WTC11 (cell line): Measurements from ENCODE around the gene SLC45A3. TPM values are rescaled to one million over a fixed set of nuclear protein-coding genes. Genes with fewer than 3 reads are reported as not detected.

Experiments
- ATAC-seq: fragments of 200-7000 bp; cut with Tn5 transposase; 2 replicates; pipeline ENCODE4 v1.10.0; 2021; ENCODE audit warnings: mild to moderate bottlenecking, moderate library complexity
- CTCF ChIA-PET: fragments of 300-600 bp; sonication (Branson Sonifier 250); formaldehyde crosslinking; loops from one replicate; lab custom pipeline; 2021; ENCODE audit warnings: antibody characterized with exemption; lab: Charles Lee
- POLR2A ChIA-PET: fragments of 350-600 bp; sonication (Branson Sonifier 250); formaldehyde crosslinking; loops from one replicate; lab custom pipeline; 2021; ENCODE audit warnings: antibody characterized with exemption; lab: Charles Lee
- DNase-seq: peaks from one replicate; pipeline ENCODE4 v3.0.0; 2021; ENCODE audit warnings: low spot score
- H3K27ac Mint-ChIP-seq: 2 replicates; pipeline ENCODE4 v1.8.0; 2021; ENCODE audit warnings: mixed read lengths
- H3K27me3 Mint-ChIP-seq: 2 replicates; pipeline ENCODE4 v1.8.0; 2021; ENCODE audit warnings: low read depth, mild to moderate bottlenecking, moderate library complexity, mixed read lengths
- H3K36me3 Mint-ChIP-seq: 2 replicates; pipeline ENCODE4 v1.8.0; 2021; ENCODE audit warnings: mixed read lengths
- H3K4me1 Mint-ChIP-seq: 2 replicates; pipeline ENCODE4 v1.8.0; 2022; ENCODE audit warnings: mixed read lengths
- H3K4me3 Mint-ChIP-seq: 2 replicates; pipeline ENCODE4 v1.8.0; 2021; ENCODE audit warnings: mild to moderate bottlenecking, moderate library complexity, mixed read lengths
- H3K9me3 Mint-ChIP-seq: 2 replicates; pipeline ENCODE4 v1.8.0; 2021; ENCODE audit warnings: mixed read lengths
- E2F5 ChIP-seq: sonication (generic); formaldehyde crosslinking; IDR thresholded peaks from 2 replicates; pipeline ENCODE4 v1.8.1; 2022; ENCODE audit warnings: mild to moderate bottlenecking, moderate library complexity, missing genetic modification reagents
- NR2C2 ChIP-seq: sonication (generic); formaldehyde crosslinking; IDR thresholded peaks from 2 replicates; pipeline ENCODE4 v1.8.0; 2022; ENCODE audit warnings: mild to moderate bottlenecking, missing genetic modification reagents
- PREB ChIP-seq: sonication (generic); formaldehyde crosslinking; IDR thresholded peaks from 2 replicates; pipeline ENCODE4 v1.8.1; 2022; ENCODE audit warnings: mild to moderate bottlenecking, missing genetic modification reagents, moderate library complexity, borderline replicate concordance
- TCF7 ChIP-seq: sonication (generic); formaldehyde crosslinking; IDR thresholded peaks from 2 replicates; pipeline ENCODE4 v1.8.0; 2022; ENCODE audit warnings: mild to moderate bottlenecking, low read depth, missing genetic modification reagents, moderate library complexity
- USF1 ChIP-seq: sonication (generic); formaldehyde crosslinking; IDR thresholded peaks from 2 replicates; pipeline ENCODE4 v1.8.0; 2022; ENCODE audit warnings: mild to moderate bottlenecking, missing genetic modification reagents
- ZBTB43 ChIP-seq: sonication (generic); formaldehyde crosslinking; IDR thresholded peaks from 2 replicates; pipeline ENCODE4 v1.8.1; 2023; ENCODE audit warnings: mild to moderate bottlenecking, missing genetic modification reagents
- ZNF138 ChIP-seq: sonication (generic); formaldehyde crosslinking; conservative IDR thresholded peaks from 2 replicates; pipeline ENCODE4 v1.8.1; 2022; ENCODE audit warnings: mild to moderate bottlenecking, moderate library complexity, missing genetic modification reagents
- ZNF219 ChIP-seq: sonication (generic); formaldehyde crosslinking; IDR thresholded peaks from 2 replicates; pipeline ENCODE4 v1.8.0; 2023; ENCODE audit warnings: missing genetic modification reagents, mild to moderate bottlenecking, borderline replicate concordance
- ZNF317 ChIP-seq: sonication (generic); formaldehyde crosslinking; IDR thresholded peaks from 2 replicates; pipeline ENCODE4 v1.8.1; 2023; ENCODE audit warnings: low read depth, mild to moderate bottlenecking, moderate library complexity, missing genetic modification reagents, borderline replicate concordance
- ZNF416 ChIP-seq: fragments of 250-450 bp; sonication (Bioruptor Pico); IDR thresholded peaks from 2 replicates; pipeline ENCODE4 v1.9.0; 2021; ENCODE audit warnings: mild to moderate bottlenecking, inconsistent platforms
- ZNF425 ChIP-seq: fragments of 250-450 bp; sonication (Bioruptor Pico); conservative IDR thresholded peaks from 2 replicates; pipeline ENCODE4 v1.9.0; 2021; ENCODE audit warnings: mild to moderate bottlenecking
- total RNA-seq: library from RNA; stranded (reverse); gene quantifications from 3 replicates; pipeline ENCODE4 v1.2.3, GENCODE V29; 2021

The SLC45A3 gene
- total RNA-seq, 1 experiment from 2014 or later, result 15.2 TPM

GRCh38 chr1:205704903-205705302 is 24.6 kb upstream of the SLC45A3 start:
- H3K27me3 Mint-ChIP-seq, result no peaks in the 10 kb centered on the region
- H3K27ac Mint-ChIP-seq, result no peak overlapping the region
- no peak for DNase-seq
- peaks cover 3% of the 10 kb centered on the region; the same call in 1 of the 2 replicates for H3K36me3 Mint-ChIP-seq
- ATAC-seq, result no peak
- H3K9me3 Mint-ChIP-seq, result no peaks in the 10 kb centered on the region
- ChIA-PET POLR2A (no interaction called here), CTCF (interaction anchor here (1.3 to 11.9 kb wide), 2 partner anchors 41 to 113 kb away, joined by 4 to 468 read pairs; no protein-coding TSS in a partner anchor)
- no peak overlapping the region for H3K4me3 Mint-ChIP-seq
- no peak for TF ChIP-seq USF1
- H3K4me1 Mint-ChIP-seq, result peaks cover 17% of the 10 kb centered on the region

GRCh38 chr1:205703072-205703471 is 22.8 kb upstream of the SLC45A3 start:
- CTCF ChIA-PET, result interaction anchor here (0.7 to 4.3 kb wide), 7 partner anchors 12 to 159 kb away, joined by 3 to 73 read pairs (median 3); no protein-coding TSS in a partner anchor
- DNase-seq (no peak), ATAC-seq (no peak)
- peaks cover 17% of the 10 kb centered on the region for H3K4me1 Mint-ChIP-seq
- H3K36me3 Mint-ChIP-seq, result no peaks in the 10 kb centered on the region; the same call in 1 of the 2 replicates
- no peak overlapping the region for H3K4me3 Mint-ChIP-seq
- POLR2A ChIA-PET, result interaction anchor here (0.7 kb wide), 1 partner anchor 44 kb away, joined by 3 read pairs; no protein-coding TSS in a partner anchor
- no peak for TF ChIP-seq ZBTB43 (CRISPR knock-in tag)
- TF ChIP-seq, all 79 proteins: peak for 0
- Mint-ChIP-seq H3K9me3 (no peaks in the 10 kb centered on the region), H3K27me3 (no peaks in the 10 kb centered on the region), H3K27ac (peak overlapping the region; percentile 4; the same call in 1 of the 2 replicates)

- no peaks in the 10 kb centered on the region for H3K9me3 Mint-ChIP-seq
- ChIA-PET CTCF (interaction anchor here (0.5 to 4.3 kb wide), 9 partner anchors 10 to 275 kb away, joined by 3 to 73 read pairs (median 8); partner anchors contain the start of gene SLC45A3), POLR2A (interaction anchor here (0.6 kb wide), 1 partner anchor 51 kb away, joined by 6 read pairs; no protein-coding TSS in a partner anchor)
- H3K27me3 Mint-ChIP-seq, result no peaks in the 10 kb centered on the region
- TF ChIP-seq ZNF219 (CRISPR knock-in tag), result no peak
- TF ChIP-seq TCF7, result no peak
- TF ChIP-seq ZNF138 (CRISPR knock-in tag), result no peak
- TF ChIP-seq ZNF425 (CRISPR knock-in tag), result no peak
- TF ChIP-seq ZNF416, result no peak
- TF ChIP-seq ZNF317 (CRISPR knock-in tag), result no peak
- TF ChIP-seq NR2C2 (CRISPR knock-in tag), result no peak
- DNase-seq (no peak), ATAC-seq (0 out of 2 replicates have a peak, but pooled peaks have one; percentile 7)
- H3K4me1 Mint-ChIP-seq, result peaks cover 17% of the 10 kb centered on the region
- no peaks in the 10 kb centered on the region; the same call in 1 of the 2 replicates for H3K36me3 Mint-ChIP-seq
- 0 out of 2 replicates have a peak overlapping the region, but pooled peaks have one; percentile 37 for H3K27ac Mint-ChIP-seq
- no peak overlapping the region for H3K4me3 Mint-ChIP-seq
These were observed 21.6 kb upstream of the SLC45A3 start for GRCh38 chr1:205701891-205702290.

GRCh38 chr1:205701420-205701819 is 21.1 kb upstream of the SLC45A3 start:
- TF ChIP-seq PREB (CRISPR knock-in tag) (no peak), ZNF416 (no peak), E2F5 (CRISPR knock-in tag) (0 out of 2 replicates have a peak, but pooled peaks have one; percentile 21)
- CTCF ChIA-PET, result interaction anchor here (0.5 to 4.3 kb wide), 8 partner anchors 10 to 276 kb away, joined by 3 to 73 read pairs (median 7); partner anchors contain the start of gene SLC45A3
- H3K9me3 Mint-ChIP-seq, result no peaks in the 10 kb centered on the region
- H3K27me3 Mint-ChIP-seq, result no peaks in the 10 kb centered on the region
- no peak; the same call in 1 of the 2 replicates for ATAC-seq
- no peaks in the 10 kb centered on the region for H3K36me3 Mint-ChIP-seq
- POLR2A ChIA-PET, result interaction anchor here (0.6 kb wide), 2 partner anchors 49 to 51 kb away, joined by 3 to 6 read pairs; no protein-coding TSS in a partner anchor
- H3K4me1 Mint-ChIP-seq, result peaks cover 17% of the 10 kb centered on the region
- no peak overlapping the region for H3K27ac Mint-ChIP-seq
- no peak for DNase-seq
- no peak overlapping the region for H3K4me3 Mint-ChIP-seq
